ENCODE measurements around the gene DLG2.

DNA sequence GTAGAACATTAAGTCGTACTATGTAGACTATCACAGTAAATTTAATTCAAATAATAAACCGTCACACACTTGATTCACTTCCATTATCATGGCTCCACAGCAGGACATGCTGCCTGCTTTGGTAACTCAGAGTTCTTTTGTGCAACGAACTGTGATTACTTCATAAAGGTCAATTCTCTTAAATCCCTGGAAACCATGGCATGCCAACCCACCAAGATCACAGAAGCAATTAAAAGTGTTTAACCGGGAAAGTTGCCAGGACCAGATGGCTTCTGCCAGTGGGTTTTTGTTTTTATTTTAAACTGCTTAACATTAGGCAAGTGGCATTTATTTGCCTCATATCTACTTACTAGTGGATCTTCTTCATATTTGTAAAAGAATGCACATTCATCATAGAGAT, 1162.1 kb downstream of the DLG2 start:
- TF ChIP-seq ZNF12 (CRISPR knock-in tag; IDR thresholded peaks at IDR 0.05) (no peak), PPARD (CRISPR knock-in tag; IDR thresholded peaks at IDR 0.05) (no peak)

All from K562 (cell line).